IPS-20b (cell line): ENCODE measurements around the gene HDGFL3.
"Not testable (repeated sequence)": the region's sequence is repeated elsewhere in the genome, so short reads cannot be mapped to it uniquely, and the experiment has no call there.

Source experiments
- H3K27ac ChIP-seq: one replicate; pipeline ENCODE4 v1.5.1; 2013; ENCODE audit warnings: low read length
- H3K27me3 ChIP-seq: 2 replicates; pipeline ENCODE4 v1.6.1; 2013; ENCODE audit warnings: mild to moderate bottlenecking, low read length, inconsistent platforms; ENCODE audit not compliant: insufficient read depth
- H3K36me3 ChIP-seq: 2 replicates; pipeline ENCODE4 v1.6.1; 2013; ENCODE audit warnings: low read depth, mild to moderate bottlenecking, inconsistent platforms, low read length, moderate library complexity; ENCODE audit not compliant: insufficient read depth
- H3K4me1 ChIP-seq: 2 replicates; pipeline ENCODE4 v1.6.1; 2013; ENCODE audit warnings: mild to moderate bottlenecking, control low read depth, inconsistent platforms, low read length, moderate library complexity; ENCODE audit not compliant: insufficient read depth
- H3K4me3 ChIP-seq: 2 replicates; pipeline ENCODE4 v1.5.1; 2013; ENCODE audit warnings: mild to moderate bottlenecking, low read length, inconsistent platforms
- H3K9ac ChIP-seq: 2 replicates; pipeline ENCODE4 v1.6.1; 2013; ENCODE audit warnings: low read depth, mild to moderate bottlenecking, inconsistent platforms, low read length, moderate library complexity
- H3K9me3 ChIP-seq: 2 replicates; pipeline ENCODE4 v1.6.1; 2013; ENCODE audit warnings: mild to moderate bottlenecking, low read depth, low read length, inconsistent platforms; ENCODE audit not compliant: insufficient read depth

The HDGFL3 gene

GRCh38 chr15:83164111-83164770, 43.4 kb downstream of the HDGFL3 start:
- no peak overlapping the region for H3K4me3 ChIP-seq
- H3K9me3 ChIP-seq = no peaks in the 10 kb centered on the region
- no peak overlapping the region for H3K9ac ChIP-seq
- H3K27me3 ChIP-seq = no peaks in the 10 kb centered on the region
- peaks cover 13% of the 10 kb centered on the region; the same call in 1 of the 2 replicates for H3K4me1 ChIP-seq
- H3K27ac ChIP-seq = no peak overlapping the region
- H3K36me3 ChIP-seq = peaks cover 47% of the 10 kb centered on the region

GRCh38 chr15:83163032-83163431, 44.6 kb downstream of the HDGFL3 start:
- Histone ChIP-seq H3K9me3 (no peaks in the 10 kb centered on the region), H3K4me1 (peaks cover 13% of the 10 kb centered on the region; the same call in 1 of the 2 replicates), H3K36me3 (peaks cover 50% of the 10 kb centered on the region), H3K4me3 (no peak overlapping the region), H3K27ac (no peak overlapping the region), H3K27me3 (no peaks in the 10 kb centered on the region), H3K9ac (no peak overlapping the region)

GRCh38 chr15:83160741-83161140, 46.9 kb downstream of the HDGFL3 start:
- Histone ChIP-seq H3K4me1 (0 out of 2 replicates have a peak, but pooled peaks cover 7% of the 10 kb centered on the region), H3K4me3 (no peak overlapping the region), H3K9me3 (no peaks in the 10 kb centered on the region), H3K27ac (no peak overlapping the region), H3K27me3 (no peaks in the 10 kb centered on the region), H3K9ac (no peak overlapping the region), H3K36me3 (peaks cover 73% of the 10 kb centered on the region)

DNA sequence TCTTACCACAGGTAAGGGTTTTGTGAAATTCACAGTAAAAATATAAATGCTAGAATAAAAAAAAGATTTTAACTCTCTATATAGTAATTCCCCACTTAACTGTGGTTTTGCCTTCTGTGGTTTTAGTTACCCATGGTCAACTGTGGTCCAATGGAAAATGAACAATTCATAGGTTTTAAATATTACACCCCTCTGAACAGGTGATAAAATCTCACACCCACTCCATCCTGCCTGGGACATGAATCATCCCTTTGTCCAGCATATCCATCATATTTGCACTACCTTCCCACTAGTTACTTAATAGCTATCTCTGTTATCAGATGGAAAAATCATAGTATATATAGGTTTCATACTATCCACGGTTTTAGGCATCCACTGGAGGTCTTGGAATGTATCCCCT, 49.2 kb downstream of the HDGFL3 start:
- Histone ChIP-seq H3K9ac (no peak overlapping the region), H3K4me1 (0 out of 2 replicates have a peak, but pooled peaks cover 4% of the 10 kb centered on the region), H3K9me3 (no peaks in the 10 kb centered on the region), H3K27me3 (no peaks in the 10 kb centered on the region), H3K36me3 (peaks cover 91% of the 10 kb centered on the region), H3K4me3 (no peak overlapping the region), H3K27ac (no peak overlapping the region)

GRCh38 chr15:83155942-83156341, 51.7 kb downstream of the HDGFL3 start:
- Histone ChIP-seq H3K9me3 (no peaks in the 10 kb centered on the region), H3K9ac (no peak overlapping the region), H3K4me1 (0 out of 2 replicates have a peak, but pooled peaks cover 4% of the 10 kb centered on the region), H3K27me3 (no peaks in the 10 kb centered on the region), H3K27ac (no peak overlapping the region), H3K36me3 (peaks cover 81% of the 10 kb centered on the region), H3K4me3 (no peak overlapping the region)

DNA sequence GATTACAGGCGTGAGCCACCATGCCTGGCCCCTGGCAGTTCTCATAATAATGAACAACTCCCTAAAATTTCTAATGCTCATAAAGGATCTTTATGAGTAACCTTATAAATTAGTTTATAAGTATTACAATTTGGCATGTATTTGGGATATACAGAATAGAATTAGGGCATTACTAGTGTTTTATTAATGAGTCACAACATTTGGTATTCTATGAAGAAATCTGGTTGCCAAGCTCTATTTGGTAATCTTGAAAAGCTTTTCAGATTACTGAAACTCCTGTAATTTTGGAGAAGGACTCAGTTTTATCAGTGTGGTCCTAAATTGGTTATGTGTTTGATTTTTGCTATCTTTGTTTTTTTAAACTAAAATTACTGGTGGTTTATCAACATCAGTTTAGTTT, 54.3 kb downstream of the HDGFL3 start:
- Histone ChIP-seq H3K4me1 (peaks cover 9% of the 10 kb centered on the region; the same call in 1 of the 2 replicates), H3K9ac (no peak overlapping the region), H3K27ac (no peak overlapping the region), H3K9me3 (no peaks in the 10 kb centered on the region), H3K4me3 (no peak overlapping the region), H3K36me3 (peaks cover 87% of the 10 kb centered on the region), H3K27me3 (no peaks in the 10 kb centered on the region)

DNA sequence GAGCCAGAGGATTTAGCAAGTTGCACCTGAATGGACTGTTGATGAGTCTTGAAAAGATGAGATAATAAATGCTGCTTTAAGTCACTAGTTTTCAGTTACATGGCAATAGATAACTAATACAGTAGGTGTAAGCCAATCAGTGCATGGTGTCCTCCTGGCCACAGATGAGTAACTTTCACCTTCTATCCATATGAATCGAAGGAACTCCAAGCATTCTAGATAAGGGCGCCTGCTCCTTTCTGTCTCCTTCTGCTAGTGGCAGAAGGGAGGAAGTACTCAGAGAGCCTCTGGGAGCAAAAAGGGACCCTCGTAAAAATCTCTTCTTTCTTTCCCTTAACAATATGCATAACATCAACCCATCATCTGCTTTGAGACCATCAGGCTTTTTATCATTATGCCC, 62.9 kb downstream of the HDGFL3 start:
- no peaks in the 10 kb centered on the region for H3K27me3 ChIP-seq
- H3K4me1 ChIP-seq = no peaks in the 10 kb centered on the region
- H3K9me3 ChIP-seq = no peaks in the 10 kb centered on the region
- H3K4me3 ChIP-seq = no peak overlapping the region
- H3K9ac ChIP-seq = no peak overlapping the region
- H3K27ac ChIP-seq = no peak overlapping the region
- H3K36me3 ChIP-seq = peaks cover 89% of the 10 kb centered on the region

DNA sequence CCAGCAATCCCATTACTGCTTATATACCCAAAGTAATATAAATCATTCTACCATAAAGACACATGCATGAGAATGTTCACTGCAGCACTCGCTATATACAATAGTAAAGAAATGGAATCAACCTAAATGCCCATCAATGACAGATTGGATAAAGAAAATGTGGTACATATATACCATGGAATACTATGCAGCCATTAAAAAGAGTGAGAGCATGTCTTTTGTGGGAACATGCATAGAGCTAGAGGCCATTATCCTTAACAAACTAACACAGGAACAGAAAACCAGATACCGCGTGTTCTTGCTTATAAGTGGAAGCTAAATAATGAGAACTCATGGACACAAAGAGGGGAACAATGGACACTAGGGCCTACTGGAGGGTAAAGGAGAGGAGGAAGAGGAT, 65.5 kb downstream of the HDGFL3 start:
- H3K4me3 ChIP-seq, H3K27ac ChIP-seq, H3K4me1 ChIP-seq, H3K27me3 ChIP-seq, H3K9ac ChIP-seq, H3K9me3 ChIP-seq: not testable (repeated sequence)
- peaks cover 90% of the 10 kb centered on the region for H3K36me3 ChIP-seq

DNA sequence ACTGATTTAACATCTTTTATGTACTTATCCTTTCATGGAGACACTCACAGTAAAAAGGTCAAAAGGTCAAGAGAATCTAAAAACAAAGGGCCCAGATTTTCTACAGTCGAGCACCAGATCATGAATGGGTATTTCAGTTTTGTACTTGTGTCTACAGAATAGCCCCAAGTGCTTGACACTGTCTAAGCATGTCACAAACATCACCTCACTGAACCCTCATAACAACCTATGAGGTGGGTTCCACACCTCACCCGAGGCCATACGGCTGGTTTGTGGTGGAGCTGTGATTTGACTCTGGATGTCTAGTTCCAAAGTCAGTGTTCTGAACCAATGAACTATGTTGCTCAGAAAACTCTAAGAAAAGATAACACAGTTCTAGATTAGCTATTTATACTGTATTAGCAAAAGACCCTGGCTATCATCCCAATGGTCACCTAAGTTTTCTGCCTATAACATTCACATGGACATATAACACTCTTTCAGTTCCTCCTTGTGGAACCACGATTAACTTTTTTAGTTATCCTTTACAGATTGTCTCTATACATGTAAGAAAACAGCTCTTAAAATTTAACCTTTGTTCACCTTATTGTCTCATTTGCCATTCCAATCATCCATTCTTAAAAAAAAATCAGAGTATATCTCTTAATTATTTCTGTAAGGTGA, 74.6 kb downstream of the HDGFL3 start:
- peaks cover 42% of the 10 kb centered on the region for H3K36me3 ChIP-seq
- no peak overlapping the region for H3K27ac ChIP-seq
- no peaks in the 10 kb centered on the region for H3K27me3 ChIP-seq
- no peak overlapping the region for H3K4me3 ChIP-seq
- no peaks in the 10 kb centered on the region for H3K9me3 ChIP-seq
- no peak overlapping the region for H3K9ac ChIP-seq
- no peaks in the 10 kb centered on the region for H3K4me1 ChIP-seq

- no peak overlapping the region for H3K4me3 ChIP-seq
- H3K36me3 ChIP-seq = peaks cover 12% of the 10 kb centered on the region
- no peaks in the 10 kb centered on the region for H3K27me3 ChIP-seq
Measured at GRCh38 chr15:83129791-83130190, 77.8 kb downstream of the HDGFL3 start.

DNA sequence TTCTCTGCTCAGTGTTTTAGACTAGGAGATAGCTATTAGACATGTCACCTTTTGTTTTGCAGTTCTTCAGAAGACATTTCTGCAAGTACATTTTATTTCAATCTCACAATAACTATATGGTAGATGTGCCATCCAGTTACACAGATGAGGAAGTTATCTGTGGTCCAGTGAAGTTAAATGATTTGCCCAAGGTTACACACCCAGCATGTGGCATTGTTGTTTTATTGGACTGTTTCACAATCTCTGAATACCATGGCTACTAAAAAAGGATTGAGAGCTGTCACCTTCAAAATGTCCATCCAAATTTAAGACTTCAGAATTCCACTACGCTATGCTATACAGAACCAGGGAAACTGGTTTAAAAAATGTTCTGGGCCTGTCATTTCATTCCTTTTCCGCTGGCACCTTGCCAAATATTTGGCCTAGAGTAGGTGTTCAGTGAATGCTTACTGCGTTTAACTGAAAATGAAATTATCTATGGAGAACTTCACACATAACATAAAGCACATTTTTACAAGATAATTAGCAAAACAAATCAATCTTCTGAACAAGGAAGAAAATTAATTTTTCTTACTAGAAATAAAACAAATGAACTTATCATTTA, 80.0 kb downstream of the HDGFL3 start:
- H3K27me3 ChIP-seq = no peaks in the 10 kb centered on the region
- peaks cover 5% of the 10 kb centered on the region; the same call in 1 of the 2 replicates for H3K36me3 ChIP-seq

More at GRCh38 chr15:83129791-83130190, 77.8 kb downstream of the HDGFL3 start:
- Histone ChIP-seq H3K9me3 (no peaks in the 10 kb centered on the region), H3K9ac (no peak overlapping the region), H3K4me1 (no peaks in the 10 kb centered on the region), H3K27ac (no peak overlapping the region)

GRCh38 chr15:83123529-83123928, 84.1 kb downstream of the HDGFL3 start:
- Histone ChIP-seq H3K4me3 (no peak overlapping the region), H3K27me3 (no peaks in the 10 kb centered on the region), H3K9ac (no peak overlapping the region), H3K36me3 (no peaks in the 10 kb centered on the region), H3K9me3 (no peaks in the 10 kb centered on the region), H3K27ac (no peak overlapping the region), H3K4me1 (no peaks in the 10 kb centered on the region)

More for the DNA sequence above, 80.0 kb downstream of the HDGFL3 start:
- H3K9ac ChIP-seq = no peak overlapping the region
- H3K4me3 ChIP-seq = no peak overlapping the region
- no peaks in the 10 kb centered on the region for H3K9me3 ChIP-seq
- no peak overlapping the region for H3K27ac ChIP-seq
- no peaks in the 10 kb centered on the region for H3K4me1 ChIP-seq
